Measurements from ENCODE around the gene PLXNA3.

PLXNA3 gene

DNA sequence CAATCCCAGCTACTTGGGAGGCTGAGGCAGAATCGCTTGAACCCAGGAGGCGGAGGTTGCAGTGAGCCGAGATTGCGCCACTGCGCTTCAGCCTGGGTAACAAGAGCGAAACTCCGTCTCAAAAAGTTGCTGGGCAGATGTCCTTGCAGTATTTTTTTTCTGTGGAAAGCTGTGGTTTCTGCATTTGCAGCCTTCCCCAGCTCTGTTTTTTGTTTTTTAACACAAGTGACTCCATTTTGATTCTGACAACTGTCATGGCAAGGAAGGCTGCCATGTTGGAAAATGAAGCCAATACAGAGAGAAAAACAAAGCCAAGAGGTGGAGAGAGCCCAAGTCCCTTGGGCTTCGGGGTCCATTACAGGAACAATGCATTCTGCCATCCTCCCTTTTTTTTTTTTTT lies 44.0 kb downstream of the PLXNA3 start:
- TF ChIP-seq CTCF (IDR thresholded peaks at IDR 0.05; ENCODE audit: low read depth, low read length, missing control alignments): no peak

DNA sequence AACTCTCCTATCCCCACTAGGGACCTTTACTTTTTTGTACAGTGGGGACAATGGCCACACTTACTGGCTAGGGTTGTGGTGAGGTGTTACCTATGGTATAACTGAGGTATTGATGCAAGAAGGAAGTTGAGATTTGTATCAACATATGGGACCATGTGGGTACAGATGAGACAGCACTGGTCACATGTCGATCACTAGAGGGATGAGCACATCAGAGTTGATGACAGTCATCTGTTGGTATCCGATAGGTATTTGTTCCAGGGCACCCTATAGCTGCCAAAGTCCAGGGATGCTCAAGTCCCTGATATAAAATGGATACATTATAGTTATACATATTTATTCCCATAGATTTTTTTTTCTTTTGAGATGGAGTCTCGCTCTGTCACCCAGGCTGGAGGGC lies 44.9 kb downstream of the PLXNA3 start:
- no peak for DNase-seq (ENCODE audit: low read depth)
- no peak for TF ChIP-seq CTCF (IDR thresholded peaks at IDR 0.05; ENCODE audit: low read depth, low read length, missing control alignments)
- no peak overlapping the region for H3K4me3 ChIP-seq (ENCODE audit: low read depth, low read length)

More for the DNA sequence above, 44.0 kb downstream of the PLXNA3 start:
- H3K4me3 ChIP-seq (ENCODE audit: low read depth, low read length): no peak overlapping the region
- DNase-seq (ENCODE audit: low read depth): no peak

DNA sequence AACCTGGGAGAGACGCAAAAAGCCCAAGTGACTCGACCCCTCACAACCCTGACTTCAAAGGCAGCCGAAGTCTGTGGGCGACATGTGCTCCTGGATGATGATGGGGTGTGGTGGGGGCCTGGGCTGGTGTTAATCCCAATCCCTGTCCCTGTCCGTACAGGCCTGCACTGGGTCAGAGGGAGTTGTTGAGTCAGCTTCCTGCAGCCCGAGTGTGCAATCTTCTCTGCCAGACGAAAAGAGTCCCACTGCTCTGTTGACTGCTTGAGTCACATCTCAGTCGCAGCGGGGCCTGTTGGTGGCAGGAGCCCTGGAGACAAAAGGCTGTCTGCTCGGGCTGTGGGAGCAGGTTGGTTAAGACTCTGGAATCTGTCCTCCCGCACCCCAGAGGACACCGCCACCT lies 47.7 kb downstream of the PLXNA3 start:
- DNase-seq (ENCODE audit: low read depth): no peak
- no peak overlapping the region for H3K4me3 ChIP-seq (ENCODE audit: low read depth, low read length)
- no peak for TF ChIP-seq CTCF (IDR thresholded peaks at IDR 0.05; ENCODE audit: low read depth, low read length, missing control alignments)

GRCh38 chrX:154506483-154507332 lies 48.6 kb downstream of the PLXNA3 start:
- TF ChIP-seq CTCF (IDR thresholded peaks at IDR 0.05; ENCODE audit: low read depth, low read length, missing control alignments): no peak
- no peak for DNase-seq (ENCODE audit: low read depth)
- no peak overlapping the region for H3K4me3 ChIP-seq (ENCODE audit: low read depth, low read length)

DNA sequence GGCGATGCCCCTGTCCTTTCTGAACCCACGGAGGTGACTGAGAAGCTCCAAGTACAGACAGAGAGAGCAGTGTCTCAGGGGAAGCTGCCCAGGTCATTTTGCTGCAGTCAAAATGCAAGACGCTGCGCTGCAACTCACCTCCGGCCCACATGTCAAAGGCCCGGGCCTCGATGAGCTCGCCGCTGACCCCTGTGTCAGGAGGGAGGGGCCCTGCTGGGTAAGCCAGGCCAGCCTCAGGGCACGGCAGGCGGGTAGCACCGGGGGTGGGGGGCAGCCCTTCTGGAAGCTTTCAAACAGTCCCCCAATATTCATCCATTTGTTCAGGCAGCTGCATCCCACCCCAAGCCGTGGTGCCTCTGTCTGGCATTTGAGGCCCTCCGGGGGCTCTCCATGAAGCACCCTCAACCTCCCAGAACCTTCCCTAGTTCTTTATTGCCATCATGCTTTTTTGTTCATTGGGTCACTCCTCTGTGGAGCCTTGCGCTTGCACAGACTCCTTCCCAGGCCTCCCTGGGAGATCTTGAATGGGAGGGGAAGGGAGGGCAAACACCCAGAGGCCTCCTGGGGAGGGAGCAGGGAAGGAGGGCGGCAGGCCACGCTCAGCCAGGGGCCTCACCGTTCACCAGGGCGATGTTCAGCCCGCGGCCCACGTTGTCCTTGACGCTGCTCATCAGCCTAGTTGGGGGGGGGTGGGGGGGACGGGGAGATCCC lies 49.7 kb downstream of the PLXNA3 start:
- H3K4me3 ChIP-seq (ENCODE audit: low read depth, low read length): no peak overlapping the region
- no peak for TF ChIP-seq CTCF (IDR thresholded peaks at IDR 0.05; ENCODE audit: low read depth, low read length, missing control alignments)
- DNase-seq (ENCODE audit: low read depth): no peak

- TF ChIP-seq CTCF (IDR thresholded peaks at IDR 0.05; ENCODE audit: low read depth, low read length, missing control alignments): no peak
- DNase-seq (ENCODE audit: low read depth): no peak
- no peak overlapping the region for H3K4me3 ChIP-seq (ENCODE audit: low read depth, low read length)
Measured at GRCh38 chrX:154508384-154508745, 50.3 kb downstream of the PLXNA3 start.

Data from GM12864 (cell line).